HepG2 (cell line): ENCODE measurements around the gene SBNO2. TPM values are rescaled to one million over a fixed set of nuclear protein-coding genes. Genes with fewer than 3 reads are reported as not detected.

Source experiments
- ATAC-seq: fragments of 200-7000 bp; cut with Tn5 transposase; 3 replicates; pipeline ENCODE4 v1.9.1; 2020; ENCODE audit warnings: mild to moderate bottlenecking, moderate library complexity
- BruUV-seq: library from RNA; stranded (reverse); fragments of 400-500 nt; replicated peaks from 2 replicates; lab custom pipeline; 2021; lab: Mats Ljungman, UMichigan
- CTCF ChIA-PET: fragments of 300-600 bp; formaldehyde crosslinking; extraction: SDS; loops from one replicate; lab custom pipeline; 2021; ENCODE audit warnings: low total read pairs, inconsistent platforms, low intra/inter-chr PET ratio; lab: Yijun Ruan, JAX
- POLR2A ChIA-PET: fragments of 350-600 bp; sonication (Branson Sonifier 250); formaldehyde crosslinking; loops from one replicate; lab custom pipeline; 2020; ENCODE audit warnings: antibody characterized with exemption, inconsistent platforms; lab: Yijun Ruan, JAX
- DNase-seq: peaks from one replicate; pipeline ENCODE4 v3.0.0-alpha.2; 2015; ENCODE audit warnings: low spot score
- FAIRE-seq: peaks from 3 replicates; lab custom pipeline; 2011; peaks lifted over from hg19 to GRCh38; lab: Jason Lieb, UNC
- H2AFZ ChIP-seq: one replicate; pipeline ENCODE4 v1.6.1; 2011; ENCODE audit warnings: low read length, inconsistent platforms
- H3K27ac ChIP-seq: fragments of 300-600 bp; 3 replicates; pipeline ENCODE4 v1.8.0; 2011; ENCODE audit warnings: mixed run types, mild to moderate bottlenecking, mixed read lengths, low read length, inconsistent platforms; ENCODE audit not compliant: insufficient read depth; ENCODE audit errors: extremely low read length
- H3K27me3 ChIP-seq, 2 experiments: fragments of 200-600 bp in 1 of 2; 2 replicates in 1 of 2; 3 replicates in 1 of 2; pipeline versions ENCODE4 v1.6.0 to v1.8.0; 2011; ENCODE audit warnings: low read length in 2 of 2, mild to moderate bottlenecking in 2 of 2, moderate library complexity in 2 of 2, inconsistent platforms in 1 of 2; ENCODE audit not compliant: insufficient read depth in 2 of 2, control insufficient read depth in 1 of 2
- H3K36me3 ChIP-seq, 2 experiments: fragments of 200-600 bp in 1 of 2; replicated peaks in 1 of 2; 2 replicates in 1 of 2; 3 replicates in 1 of 2; pipeline versions ENCODE4 v1.5.1 to v1.8.0; 2011; ENCODE audit warnings: low read length in 2 of 2, inconsistent platforms in 1 of 2; ENCODE audit not compliant: insufficient read depth in 2 of 2, control insufficient read depth in 1 of 2
- H3K4me1 ChIP-seq: 2 replicates; pipeline ENCODE4 v1.5.1; 2012; ENCODE audit warnings: low read length, inconsistent platforms; ENCODE audit not compliant: insufficient read depth
- H3K4me2 ChIP-seq: 2 replicates; pipeline ENCODE4 v1.6.0; 2011; ENCODE audit warnings: low read depth, low read length, inconsistent platforms
- H3K4me3 ChIP-seq, 3 experiments: fragments of 200-600 bp in 1 of 3; sonication (generic), shearing (Covaris generic) in 1 of 3; replicated peaks in 1 of 3; 2 replicates each; pipeline ENCODE4 v1.5.1; 2011 to 2016; ENCODE audit warnings: low read length in 3 of 3, inconsistent platforms in 2 of 3, low read depth in 2 of 3, mild to moderate bottlenecking in 2 of 3, control low read depth in 1 of 3, mixed read lengths in 1 of 3; ENCODE audit not compliant: insufficient read depth in 1 of 3
- H3K79me2 ChIP-seq: one replicate; pipeline ENCODE4 v1.6.1; 2011; ENCODE audit warnings: low read length, inconsistent platforms; ENCODE audit not compliant: insufficient read depth
- H3K9ac ChIP-seq: 2 replicates; pipeline ENCODE4 v1.6.0; 2011; ENCODE audit warnings: mild to moderate bottlenecking, low read depth, low read length, inconsistent platforms; ENCODE audit not compliant: insufficient read depth
- H3K9me3 ChIP-seq: 2 replicates; pipeline ENCODE4 v1.5.1; 2012; ENCODE audit warnings: mild to moderate bottlenecking, low read length
- H4K20me1 ChIP-seq: 2 replicates; pipeline ENCODE4 v1.6.0; 2011; ENCODE audit warnings: inconsistent platforms, mild to moderate bottlenecking, low read length, moderate library complexity; ENCODE audit not compliant: insufficient read depth
- CHD2 ChIP-seq: IDR thresholded peaks from 2 replicates; pipeline ENCODE4 v1.6.1; 2011; ENCODE audit warnings: low read depth, low read length, improper control_type of control experiment
- EP300 ChIP-seq, 3 experiments: sonication (generic) in 1 of 3; formaldehyde crosslinking in 1 of 3; IDR thresholded peaks; 2 replicates each; pipeline versions ENCODE4 v1.5.1 to v1.6.1; 2011 to 2020; ENCODE audit warnings: low read depth in 2 of 3, low read length in 2 of 3, borderline replicate concordance in 1 of 3, improper control_type of control experiment in 1 of 3, mild to moderate bottlenecking in 1 of 3, missing genetic modification reagents in 1 of 3, moderate library complexity in 1 of 3
- ERF ChIP-seq: IDR thresholded peaks from 2 replicates; pipeline ENCODE4 v1.6.1; 2018; ENCODE audit warnings: missing biosample characterization, missing genetic modification reagents
- HHEX ChIP-seq: IDR thresholded peaks from 2 replicates; pipeline ENCODE4 v1.6.1; 2016; ENCODE audit warnings: control low read depth
- HMG20B ChIP-seq: conservative IDR thresholded peaks from 2 replicates; pipeline ENCODE4 v1.6.1; 2016; ENCODE audit warnings: missing genetic modification reagents, missing compliant biosample characterization
- KDM3A ChIP-seq: IDR thresholded peaks from 2 replicates; pipeline ENCODE4 v1.6.1; 2018; ENCODE audit warnings: low read depth, missing compliant biosample characterization
- MAZ ChIP-seq, 2 experiments: sonication (generic) in 1 of 2; formaldehyde crosslinking in 1 of 2; IDR thresholded peaks; 2 replicates each; pipeline versions ENCODE4 v1.5.0 to v1.6.1; 2012 to 2020; ENCODE audit warnings: low read depth in 2 of 2, mild to moderate bottlenecking in 2 of 2, borderline replicate concordance in 1 of 2, improper control_type of control experiment in 1 of 2, low read length in 1 of 2, missing genetic modification reagents in 1 of 2, moderate library complexity in 1 of 2
- MIER2 ChIP-seq: IDR thresholded peaks from 2 replicates; pipeline ENCODE4 v1.6.1; 2016; ENCODE audit warnings: missing biosample characterization, missing genetic modification reagents
- SNAPC5 ChIP-seq: sonication (generic); formaldehyde crosslinking; IDR thresholded peaks from 2 replicates; pipeline ENCODE4 v1.8.1; 2023; ENCODE audit warnings: mild to moderate bottlenecking, missing genetic modification reagents, borderline replicate concordance
- SOX13 ChIP-seq, 3 experiments: fragments of 450-650 bp in 1 of 3; sonication (generic) in 1 of 3; formaldehyde crosslinking in 1 of 3; IDR thresholded peaks in 2 of 3; conservative IDR thresholded peaks in 1 of 3; 2 replicates each; pipeline versions ENCODE4 v1.5.0 to v1.6.1; 2016 to 2020; ENCODE audit warnings: antibody characterized with exemption in 1 of 3, mild to moderate bottlenecking in 1 of 3, missing compliant biosample characterization in 1 of 3, missing genetic modification reagents in 1 of 3, moderate library complexity in 1 of 3
- ZFP82 ChIP-seq: sonication (generic); formaldehyde crosslinking; IDR thresholded peaks from 2 replicates; pipeline ENCODE4 v1.5.1; 2020; ENCODE audit warnings: mild to moderate bottlenecking, missing genetic modification reagents, borderline replicate concordance
- ZFP91 ChIP-seq: sonication (generic); formaldehyde crosslinking; IDR thresholded peaks from 2 replicates; pipeline ENCODE4 v1.9.0; 2022; ENCODE audit warnings: missing genetic modification reagents, mild to moderate bottlenecking, borderline replicate concordance
- ZNF446 ChIP-seq: sonication (generic); formaldehyde crosslinking; IDR thresholded peaks from 2 replicates; pipeline ENCODE4 v1.5.0; 2020; ENCODE audit warnings: mild to moderate bottlenecking, missing genetic modification reagents
- ZNF570 ChIP-seq: sonication (generic); formaldehyde crosslinking; IDR thresholded peaks from 2 replicates; pipeline ENCODE4 v1.4.0; 2020; ENCODE audit warnings: mild to moderate bottlenecking, missing genetic modification reagents, borderline replicate concordance
- ZNF713 ChIP-seq: sonication (generic); formaldehyde crosslinking; IDR thresholded peaks from 2 replicates; pipeline ENCODE4 v1.4.0; 2020; ENCODE audit warnings: mild to moderate bottlenecking, missing genetic modification reagents
- ZNF816 ChIP-seq: sonication (generic); formaldehyde crosslinking; IDR thresholded peaks from 2 replicates; pipeline ENCODE4 v1.8.0; 2022; ENCODE audit warnings: missing genetic modification reagents, mild to moderate bottlenecking, borderline replicate concordance
- ZSCAN31 ChIP-seq: sonication (generic); formaldehyde crosslinking; IDR thresholded peaks from 2 replicates; pipeline ENCODE4 v1.5.0; 2020; ENCODE audit warnings: low read depth, mild to moderate bottlenecking, missing genetic modification reagents
- WGBS: methylation state at CpG from one replicate; pipeline ENCODE4 v1.1.6; 2017; ENCODE audit warnings: low lambda C conversion rate; 5-methylcytosine and 5-hydroxymethylcytosine counted together
- in situ Hi-C: cut with HindIII; loops from 2 replicates; pipeline ENCODE4 v1.10.0; 2017; ENCODE audit warnings: low pct_unique_long_range_greater_than_20kb; ENCODE audit not compliant: extremely low pct_ligation_motif_present
- intact Hi-C: fragments of 100-400 bp; cut with micrococcal nuclease; formaldehyde crosslinking; loops from one replicate; pipeline ENCODE4 v1.10.0; 2022; ENCODE audit not compliant: unreplicated experiment
- polyA plus RNA-seq, 8 experiments: library from polyadenylated mRNA; depleted of rRNA in 3 of 8; stranded (reverse) in 7 of 8; unstranded in 1 of 8; fragments of >200 nt; fragmentation: Illumina TruSeq in 4 of 8; extraction: Trizol in 4 of 8; gene quantifications; 2 replicates each; pipeline versions ENCODE4 v1.2.1 to v1.2.3, GENCODE V29; 2011 to 2016; ENCODE audit warnings: low read depth in 4 of 8, missing spikeins in 1 of 8, mixed read lengths in 1 of 8; ENCODE audit not compliant: insufficient read depth in 1 of 8
- total RNA-seq, 5 experiments: library from RNA; depleted of rRNA; stranded (reverse); fragments of >200 nt; fragmentation: Illumina TruSeq; extraction: Trizol; gene quantifications; 2 replicates each; pipeline ENCODE4 v1.2.3, GENCODE V29; 2016; ENCODE audit warnings: low read depth in 1 of 5

Gene SBNO2
- total and polyA plus RNA-seq, 2 of the 13 experiments (the other 11 are each of a cell fraction or from before 2014, with no cell fraction given): 8.6 to 10.4 TPM

- TF ChIP-seq EP300 (IDR thresholded peaks at IDR 0.05; ENCODE audit: low read depth in 2 of 2, low read length in 2 of 2): peak in 1 of 2 experiments; percentile 34; a peak in 1 of 4 replicates
- TF ChIP-seq EP300 (CRISPR knock-in tag; IDR thresholded peaks at IDR 0.05; ENCODE audit: borderline replicate concordance): no peak
- TF ChIP-seq SOX13 (IDR thresholded peaks at IDR 0.05): no peak
- TF ChIP-seq SOX13 (CRISPR knock-in tag; conservative IDR thresholded peaks at IDR 0.05 in 1 of 2, IDR thresholded peaks at IDR 0.05 in 1 of 2): peak in 1 of 2 experiments; percentile 60; a peak in 3 of 4 replicates
- peak; percentile 47; the same call in 1 of the 2 replicates for TF ChIP-seq HMG20B (CRISPR knock-in tag)
- TF ChIP-seq ZFP91: no peak; the same call in 1 of the 2 replicates
- TF ChIP-seq MAZ (IDR thresholded peaks at IDR 0.05; ENCODE audit: borderline replicate concordance, low read depth, low read length): peak; percentile 29; the same call in 1 of the 2 replicates
- no peak for TF ChIP-seq MAZ (CRISPR knock-in tag; IDR thresholded peaks at IDR 0.05; ENCODE audit: low read depth)
- TF ChIP-seq ZNF816: no peak
- 0 out of 2 replicates have a peak, but pooled peaks have one; percentile 53 for TF ChIP-seq ZNF713 (CRISPR knock-in tag)
Observed at GRCh38 chr19:1097810-1098176, 76.3 kb downstream of the SBNO2 start (continued).

- peaks cover 16% of the 10 kb centered on the region for H4K20me1 ChIP-seq
- WGBS: no CpG with 5 or more reads among the region's 81 CpGs
- intact Hi-C loops (loop anchor here (5.0 kb wide), 1 partner anchor 617 kb away; no protein-coding TSS in a partner anchor), in situ Hi-C loops (no loop called here)
- ATAC-seq (peak; percentile 73), DNase-seq (peak; percentile 94), FAIRE-seq (peak; percentile 93)
- H3K27me3 ChIP-seq: no peaks in the 10 kb centered on the region; a peak in 1 of 5 replicates
- H3K79me2 ChIP-seq: peaks cover 30% of the 10 kb centered on the region
- H3K4me3 ChIP-seq: peak within 1 kb of the TSS; percentile 91 to 99 (median 97)
- H3K9ac ChIP-seq: peak within 1 kb of the TSS; percentile 92
- peaks cover 55% of the 10 kb centered on the region for H3K4me1 ChIP-seq
- H3K4me2 ChIP-seq: peak within 1 kb of the TSS; percentile 89
- ChIA-PET POLR2A (interaction anchor here (2.6 kb wide), 1 partner anchor 8 kb away, joined by 9 read pairs; no protein-coding TSS in a partner anchor), CTCF (no interaction called here)
- peak within 1 kb of the TSS; percentile 57 for H3K27ac ChIP-seq
- H2AFZ ChIP-seq: no peak within 1 kb of the TSS
- no peaks in the 10 kb centered on the region for H3K9me3 ChIP-seq
- BruUV-seq: no TSS peak
- H3K36me3 ChIP-seq: peaks cover 8 to 21% of the 10 kb centered on the region in 2 experiments
- TF ChIP-seq ZFP82 (CRISPR knock-in tag) (no peak), ERF (CRISPR knock-in tag) (peak; percentile 64; the same call in 1 of the 2 replicates), ZSCAN31 (CRISPR knock-in tag) (peak; percentile 87; the same call in 1 of the 2 replicates), ZNF446 (no peak), SNAPC5 (CRISPR knock-in tag) (no peak), ZNF570 (no peak), MIER2 (CRISPR knock-in tag) (no peak), CHD2 (peak; percentile 96), HHEX (CRISPR knock-in tag) (no peak), KDM3A (CRISPR knock-in tag) (no peak)
Observed at GRCh38 chr19:1094978-1095701, 78.9 kb downstream of the SBNO2 start, which contains the start of gene POLR2E. Gene POLR2E, minus strand, starts transcription at chr19:1095375. Its CDS starts 60 bp downstream, at chr19:1095315.
